Fibroblast of skin of back (primary cell): ENCODE measurements around the gene SMIM32.

ENCODE experiments used
- DNase-seq: peaks from one replicate; pipeline ENCODE4 v3.0.0-alpha.2; 2013

Gene SMIM32

GRCh38 chr5:136185974-136186665 is 6.8 kb downstream of the SMIM32 start:
- no peak for DNase-seq

DNA sequence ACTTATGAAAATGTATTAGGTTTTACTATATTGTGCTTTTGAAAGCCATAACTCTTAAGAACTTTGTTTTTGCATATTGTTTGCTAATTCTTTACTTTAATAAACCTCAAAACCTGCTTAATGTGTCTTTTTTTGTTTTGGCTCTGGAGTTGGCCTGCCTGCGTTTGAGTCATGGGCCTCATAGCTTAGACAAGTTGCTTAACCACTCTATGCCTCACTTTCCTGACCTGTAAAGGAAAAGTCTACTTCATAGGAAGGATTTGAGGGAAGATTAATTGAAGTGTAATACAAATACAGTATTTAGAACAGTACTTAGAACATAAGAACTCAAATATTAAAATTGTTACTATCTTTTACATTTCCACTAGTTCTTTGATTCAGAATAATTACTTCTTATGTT is 10.3 kb downstream of the SMIM32 start:
- DNase-seq = no peak

DNA sequence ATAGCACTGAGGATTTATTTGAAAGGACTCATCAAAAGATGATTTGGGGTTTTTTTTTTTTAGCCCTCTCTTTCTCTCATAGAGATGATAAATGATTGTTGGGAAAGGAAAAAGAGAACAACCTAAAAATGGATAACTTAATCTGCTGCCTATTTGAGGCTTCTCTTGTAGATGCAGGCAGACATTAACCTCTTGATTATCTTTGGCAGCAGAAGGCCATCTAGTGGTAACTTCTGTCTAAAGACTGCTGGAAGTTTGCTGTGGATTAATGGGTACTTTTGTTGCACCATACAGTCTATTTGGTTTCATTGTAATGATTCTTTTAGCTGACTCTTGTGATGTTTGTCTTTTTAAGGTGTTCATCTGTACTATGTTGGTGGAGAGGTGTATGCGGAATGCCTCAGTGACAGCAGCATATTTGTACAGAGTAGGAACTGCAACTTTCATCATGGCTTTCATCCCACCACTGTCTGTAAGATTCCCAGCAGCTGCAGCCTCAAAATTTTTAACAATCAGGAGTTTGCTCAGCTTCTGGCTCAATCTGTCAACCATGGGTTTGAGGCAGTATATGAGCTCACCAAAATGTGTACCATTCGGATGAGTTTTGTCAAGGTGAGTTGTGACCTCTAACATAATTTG is 18.8 kb downstream of the SMIM32 start:
- peak; percentile 54 for DNase-seq

- no peak for DNase-seq
Measured at GRCh38 chr5:136169218-136169617, 23.7 kb downstream of the SMIM32 start.

- DNase-seq = no peak
Measured at GRCh38 chr5:136166909-136167308, 26.1 kb downstream of the SMIM32 start.

- DNase-seq = no peak
Measured at GRCh38 chr5:136164226-136164625, 28.7 kb downstream of the SMIM32 start.

DNA sequence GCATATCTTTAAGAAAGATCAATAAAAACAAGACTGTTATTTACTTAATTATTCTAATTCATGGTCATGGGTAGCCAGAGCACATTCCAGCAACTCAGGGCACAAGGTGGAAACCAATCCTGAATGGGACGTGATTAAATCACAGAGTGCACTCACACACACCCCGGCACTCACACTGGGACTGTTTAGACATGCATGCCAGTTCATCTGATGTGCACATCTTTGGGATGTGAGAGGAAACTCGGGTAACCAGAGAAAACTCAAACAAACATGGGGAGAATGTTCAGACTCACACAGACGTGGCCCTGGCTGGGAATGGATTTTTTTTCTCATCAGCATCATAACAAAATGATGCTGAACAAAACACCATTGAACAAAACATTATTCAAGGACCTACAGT is 31.0 kb downstream of the SMIM32 start:
- no peak for DNase-seq

DNA sequence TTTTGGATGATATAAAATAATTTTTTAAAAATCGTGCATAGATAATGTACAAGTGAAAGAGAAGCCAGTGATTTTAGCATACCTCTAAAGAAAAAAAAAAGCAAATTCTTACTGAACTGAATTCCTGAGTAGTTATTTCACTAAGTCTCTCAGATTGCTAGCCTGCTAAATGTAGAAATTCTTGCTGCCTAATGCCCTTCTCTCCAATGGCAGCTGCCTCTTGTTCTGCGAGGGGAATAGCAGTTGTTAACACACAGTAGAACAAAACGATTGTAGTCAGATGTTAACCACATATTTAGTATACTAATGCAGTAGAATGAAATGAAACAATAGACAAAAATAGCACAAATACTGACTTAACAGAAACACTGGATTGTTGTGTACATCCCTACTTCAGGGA is 33.5 kb downstream of the SMIM32 start:
- DNase-seq = peak; percentile 61

DNA sequence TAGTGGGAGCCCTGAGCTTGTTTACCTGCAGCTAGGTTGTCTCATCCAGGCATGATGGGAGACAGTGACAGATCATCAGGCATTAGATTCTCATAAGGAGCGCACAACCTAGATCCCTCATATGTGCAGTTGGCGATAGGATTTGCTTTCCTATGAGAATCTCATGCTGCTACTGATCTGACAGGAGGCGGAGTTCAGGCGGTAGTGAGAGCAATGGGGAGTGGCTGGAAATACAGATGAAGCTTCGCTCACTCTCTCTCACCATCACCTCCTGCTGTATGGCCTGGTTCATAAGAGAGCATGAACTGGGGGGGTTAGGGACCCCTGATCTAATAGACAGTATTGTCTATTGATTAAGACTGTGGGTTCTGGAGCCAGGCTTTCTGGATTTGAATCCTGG is 35.4 kb downstream of the SMIM32 start:
- no peak for DNase-seq

DNA sequence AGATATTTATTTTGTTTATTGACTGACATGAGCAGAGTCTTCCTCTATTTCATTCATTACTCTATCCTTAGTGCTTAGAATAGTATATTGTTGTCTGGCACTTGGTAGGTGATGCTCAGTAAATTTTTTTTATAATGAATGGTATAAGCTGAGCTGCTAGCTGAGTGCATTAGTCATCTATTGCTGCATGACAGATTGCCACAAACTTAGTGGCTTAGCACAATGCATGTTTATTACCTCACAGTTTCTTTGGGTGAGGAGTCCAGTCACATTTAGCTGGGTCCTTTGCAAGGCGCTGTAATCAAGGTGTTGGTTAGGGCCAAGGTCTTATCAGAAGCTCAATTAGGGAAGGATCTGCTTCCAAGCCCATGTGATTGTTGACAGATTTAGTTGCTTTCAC is 37.2 kb downstream of the SMIM32 start:
- DNase-seq = peak; percentile 19

DNA sequence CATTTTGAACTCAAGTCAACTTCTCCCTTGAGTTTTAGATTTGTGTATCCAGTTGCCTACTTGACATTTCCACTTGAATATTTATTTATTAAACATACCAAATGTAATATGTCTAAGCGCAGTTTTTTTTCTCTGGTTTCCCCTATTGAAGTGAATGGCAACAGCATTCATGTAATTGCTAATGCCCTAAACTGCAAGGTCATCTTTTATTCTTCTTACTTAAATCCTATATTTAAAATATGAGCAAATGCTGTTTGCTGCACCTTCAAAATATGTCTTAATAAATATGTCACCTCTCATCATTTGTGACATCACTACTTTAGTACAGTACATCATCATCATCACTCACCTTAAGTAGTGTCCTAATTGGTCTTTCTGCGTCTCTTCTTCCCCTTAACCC is 37.9 kb downstream of the SMIM32 start:
- no peak for DNase-seq

- DNase-seq = no peak
Measured at GRCh38 chr5:136153581-136154236, 39.3 kb downstream of the SMIM32 start.

GRCh38 chr5:136149891-136150290 is 43.1 kb downstream of the SMIM32 start:
- DNase-seq = no peak

- DNase-seq = no peak
Measured at GRCh38 chr5:136147632-136148031, 45.3 kb downstream of the SMIM32 start.

- no peak for DNase-seq
Measured at GRCh38 chr5:136146201-136146600, 46.8 kb downstream of the SMIM32 start.

GRCh38 chr5:136145030-136145429 is 47.9 kb downstream of the SMIM32 start:
- no peak for DNase-seq

GRCh38 chr5:136143763-136144162 is 49.2 kb downstream of the SMIM32 start:
- DNase-seq = no peak

GRCh38 chr5:136143312-136143711 is 49.6 kb downstream of the SMIM32 start:
- DNase-seq = no peak

DNA sequence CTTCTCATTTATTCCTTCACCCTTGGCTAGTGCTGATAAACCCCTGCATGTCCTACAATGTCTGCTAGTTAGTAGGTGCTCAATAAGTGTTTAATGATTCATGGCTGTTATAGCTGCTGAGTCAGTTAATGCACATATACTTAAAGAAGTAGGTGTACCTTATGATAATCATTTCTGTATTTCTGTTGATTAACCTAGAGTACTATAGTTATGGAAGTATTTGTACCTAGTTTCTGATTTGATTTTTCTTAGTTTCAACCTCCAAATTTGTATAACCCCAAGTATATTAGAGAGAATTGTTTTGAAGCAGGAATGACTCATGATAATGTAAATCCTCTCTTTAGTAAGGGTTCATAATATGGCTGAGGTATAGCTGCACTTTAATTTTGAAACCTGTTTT is 51.4 kb downstream of the SMIM32 start:
- no peak for DNase-seq
